Heart right ventricle (tissue), 16 donors: Measurements from ENCODE around the gene TUBAL3. TPM values are rescaled to one million over a fixed set of nuclear protein-coding genes. Genes with fewer than 3 reads are reported as not detected.

ENCODE experiments used
- ATAC-seq, 8 donors: fragments of 200-7000 bp; cut with Tn5 transposase; one replicate each; pipeline ENCODE4 v1.9.1; 2020; ENCODE audit warnings: mild to moderate bottlenecking in 8 of 8, moderate library complexity in 8 of 8, moderate number of reproducible peaks in 1 of 8
- DNase-seq, 2 donors: peaks; one replicate each; pipeline ENCODE4 v3.0.0-alpha.2; 2020
- H3K27ac ChIP-seq, 10 donors: fragments of 200-600 bp; sonication (generic) in 2 of 10; one replicate each; pipeline versions ENCODE4 v1.5.0 to v1.8.0; 2020 to 2022; ENCODE audit warnings: mild to moderate bottlenecking in 3 of 10
- H3K27me3 ChIP-seq, 7 donors: fragments of 200-600 bp; one replicate each; pipeline ENCODE4 v1.8.0; 2021 to 2022; ENCODE audit warnings: mild to moderate bottlenecking in 2 of 7
- H3K36me3 ChIP-seq, 9 donors: fragments of 200-600 bp; sonication (generic) in 1 of 9; one replicate each; pipeline versions ENCODE4 v1.5.0 to v1.8.0; 2020 to 2022; ENCODE audit warnings: mild to moderate bottlenecking in 2 of 9
- H3K4me1 ChIP-seq, 9 donors: fragments of 200-600 bp; sonication (generic) in 1 of 9; one replicate each; pipeline versions ENCODE4 v1.5.0 to v1.8.0; 2020 to 2022; ENCODE audit warnings: mild to moderate bottlenecking in 4 of 9
- H3K4me3 ChIP-seq, 10 donors: fragments of 200-600 bp; sonication (generic) in 2 of 10; one replicate each; pipeline versions ENCODE4 v1.5.0 to v1.8.0; 2020 to 2022; ENCODE audit warnings: mild to moderate bottlenecking in 7 of 10, moderate library complexity in 2 of 10
- H3K9me3 ChIP-seq, 11 donors: fragments of 200-600 bp in 10 of 11; sonication (generic) in 2 of 11; one replicate each; pipeline versions ENCODE4 v1.5.0 to v1.8.0; 2013 to 2022; ENCODE audit warnings: mild to moderate bottlenecking in 2 of 11, control low read depth in 1 of 11, moderate library complexity in 1 of 11
- CTCF ChIP-seq, 9 donors: fragments of 200-600 bp; sonication (generic) in 2 of 9; IDR thresholded peaks; one replicate each; pipeline versions ENCODE4 v1.5.0 to v1.8.0; 2021 to 2022; ENCODE audit warnings: antibody characterized with exemption in 9 of 9, mild to moderate bottlenecking in 5 of 9, moderate library complexity in 1 of 9
- WGBS, 2 donors: extraction: QIAGEN DNeasy Blood & Tissue Kit; methylation state at CpG; one replicate each; pipeline ENCODE4 v1.1.7; 2013; ENCODE audit warnings: inconsistent platforms in 1 of 2; 5-methylcytosine and 5-hydroxymethylcytosine counted together
- intact Hi-C, 10 donors: fragments of 100-400 bp; cut with DNase I; formaldehyde crosslinking; loops; one replicate each; pipeline versions ENCODE4 v1.11.1 to v1.14.2; 2022
- polyA plus RNA-seq, 2 donors: library from polyadenylated mRNA; stranded (reverse); fragments of 200-250 nt; gene quantifications; one replicate each; pipeline ENCODE4 v1.2.3, GENCODE V29; 2013
- total RNA-seq, 10 donors: library from RNA; stranded (reverse); fragmentation: NEBNext Ultra II Directional in 3 of 10; extraction: Animal tissue kit (Norgen Biotek cat#: 25700) in 3 of 10; gene quantifications; one replicate each; pipeline versions ENCODE4 v1.2.1 to v1.2.4, GENCODE V29; 2021 to 2023
- donor health status: Arrhythmogenic right ventricular cardiomyopathy.
- donor health status: ischemic (EF 13 %, LVEDD 7.1; RV severe dilation, severe dysfunction).
- donor health status: healthy with polysubstance abuse.
- donor health status: DM: no; HTN: yes; CAD: no.
- donor health status: DM: no; HTN: no; CAD: no.
- donor health status: ischemic (EF 25% LVEDD 6.9; RV normal size, moderate dysfunction).
- donor health status: ischemic (EF 25% LVEDD 5.7; RV mildly dilated, moderate dysfunction).
- donor health status: healthy.
- donor health status: DM: yes; HTN: yes; CAD: no.
- donor health status: Ischemic cardiomyopathy.
- donor health status: ischemic (EF 35%, LVEDD 5.7; RV mildly dilated, moderate dysfunction).
- donor health status: nonischemic (EF 11% LVEDD 7.7; RV severe dilation, severe dysfunction).
- donor health status: DM: yes; HTN: yes; CAD: no.
- donor health status: PGD.
- donor health status: ischemic (EF 29% LVEDD 5.4; RV normal size, mild dysfunction).
- donor health status: nonischemic (EF 23%, LVEDD 6.1; RV moderate dilation, normal function).

TUBAL3 gene
- total and polyA plus RNA-seq, 12 donors = 0.14 to 0.72 (median 0.20) TPM; not detected in 3

GRCh38 chr10:5442990-5443370 lies 38.4 kb upstream of the TUBAL3 start:
- Histone ChIP-seq H3K27me3 (no peaks in the 10 kb centered on the region), H3K4me1 (peaks cover 0 to 25% (median 7%) of the 10 kb centered on the region in 9 donors), H3K36me3 (no peaks in the 10 kb centered on the region), H3K4me3 (no peak overlapping the region), H3K9me3 (no peaks in the 10 kb centered on the region), H3K27ac (no peak overlapping the region)
- 92 to 100% methylated on average over 1 of the region's 1 CpG for WGBS, 2 donors
- ATAC-seq (no peak), DNase-seq (no peak)
- intact Hi-C loops = loop anchor here in 7 of 10 donors (1.0 to 10.0 kb wide), 5 partner anchors 94 to 432 kb away; no protein-coding TSS in a partner anchor
- TF ChIP-seq CTCF (IDR thresholded peaks at IDR 0.05) = no peak

GRCh38 chr10:5442065-5442989 lies 37.7 kb upstream of the TUBAL3 start:
- intact Hi-C loops = loop anchor here in 7 of 10 donors (1.0 to 10.0 kb wide), 5 partner anchors 95 to 432 kb away; no protein-coding TSS in a partner anchor
- peaks cover 0 to 19% (median 7%) of the 10 kb centered on the region in 9 donors for H3K4me1 ChIP-seq
- H3K27ac ChIP-seq = no peak overlapping the region
- H3K36me3 ChIP-seq = no peaks in the 10 kb centered on the region
- peak in 1 of 2 donors; percentile 54 for DNase-seq
- H3K27me3 ChIP-seq = no peaks in the 10 kb centered on the region
- WGBS, 2 donors = 67 to 71% methylated on average over 9 of the region's 9 CpGs
- H3K9me3 ChIP-seq = no peaks in the 10 kb centered on the region
- peak; percentile 62 to 90 (median 79) for TF ChIP-seq CTCF (IDR thresholded peaks at IDR 0.05)
- ATAC-seq = no peak
- H3K4me3 ChIP-seq = no peak overlapping the region

GRCh38 chr10:5441106-5441505 lies 36.5 kb upstream of the TUBAL3 start:
- ATAC-seq (no peak), DNase-seq (no peak)
- WGBS, 2 donors = 78 to 83% methylated on average over 4 of the region's 4 CpGs
- no peak overlapping the region for H3K4me3 ChIP-seq
- H3K4me1 ChIP-seq = peaks cover 0 to 7% (median 3%) of the 10 kb centered on the region in 9 donors
- H3K9me3 ChIP-seq = no peaks in the 10 kb centered on the region
- no peaks in the 10 kb centered on the region for H3K27me3 ChIP-seq
- H3K36me3 ChIP-seq = no peaks in the 10 kb centered on the region
- TF ChIP-seq CTCF (IDR thresholded peaks at IDR 0.05) = no peak
- intact Hi-C loops = loop anchor here in 8 of 10 donors (1.0 to 10.0 kb wide), 5 partner anchors 96 to 434 kb away; no protein-coding TSS in a partner anchor
- no peak overlapping the region for H3K27ac ChIP-seq

- Histone ChIP-seq H3K27me3 (no peaks in the 10 kb centered on the region), H3K9me3 (no peaks in the 10 kb centered on the region), H3K4me3 (no peak overlapping the region), H3K4me1 (no peaks in the 10 kb centered on the region), H3K27ac (no peak overlapping the region), H3K36me3 (no peaks in the 10 kb centered on the region)
- WGBS, 2 donors = 90 to 97% methylated on average over 2 of the region's 2 CpGs
- DNase-seq = no peak
- intact Hi-C loops = loop anchor here in 7 of 10 donors (2.0 to 10.0 kb wide), 4 partner anchors 97 to 435 kb away; no protein-coding TSS in a partner anchor
- no peak for ATAC-seq
- no peak for TF ChIP-seq CTCF (IDR thresholded peaks at IDR 0.05)
Observed at GRCh38 chr10:5440206-5440605, 35.6 kb upstream of the TUBAL3 start.
